HepG2 (cell line): Measurements from ENCODE around the gene SLC2A4. TPM values are rescaled to one million over a fixed set of nuclear protein-coding genes. Genes with fewer than 3 reads are reported as not detected.

Source experiments
- ESRRA ChIP-seq: sonication (generic); formaldehyde crosslinking; IDR thresholded peaks from 2 replicates; pipeline ENCODE4 v1.5.1; 2020; ENCODE audit warnings: mild to moderate bottlenecking, low read depth, missing genetic modification reagents
- HES4 ChIP-seq: sonication (generic); formaldehyde crosslinking; IDR thresholded peaks from 2 replicates; pipeline ENCODE4 v1.9.0; 2021; ENCODE audit warnings: mild to moderate bottlenecking, missing genetic modification reagents, borderline replicate concordance
- HIC2 ChIP-seq: sonication (generic); formaldehyde crosslinking; IDR thresholded peaks from 2 replicates; pipeline ENCODE4 v1.9.0; 2022; ENCODE audit warnings: low read depth, missing genetic modification reagents
- NR2F1 ChIP-seq, 2 experiments: fragments of 450-650 bp in 1 of 2; formaldehyde crosslinking in 1 of 2; IDR thresholded peaks; 2 replicates each; pipeline versions ENCODE4 v1.5.0 to v1.6.1; 2016 to 2020; ENCODE audit warnings: mild to moderate bottlenecking in 1 of 2, missing compliant biosample characterization in 1 of 2, missing genetic modification reagents in 1 of 2, moderate library complexity in 1 of 2
- PLRG1 ChIP-seq: fragments of 450-650 bp; conservative IDR thresholded peaks from 2 replicates; pipeline ENCODE4 v1.6.1; 2016
- PPARG ChIP-seq: conservative IDR thresholded peaks from 2 replicates; pipeline ENCODE4 v1.6.1; 2016; ENCODE audit warnings: missing biosample characterization, missing genetic modification reagents
- RCOR2 ChIP-seq: IDR thresholded peaks from 2 replicates; pipeline ENCODE4 v1.6.1; 2016; ENCODE audit warnings: missing biosample characterization, missing genetic modification reagents
- SKI ChIP-seq: fragments of 450-650 bp; IDR thresholded peaks from one replicate; pipeline ENCODE4 v1.6.1; 2018; ENCODE audit warnings: mild to moderate bottlenecking; ENCODE audit not compliant: partially characterized antibody
- SPEN ChIP-seq: sonication (generic); formaldehyde crosslinking; IDR thresholded peaks from 2 replicates; pipeline ENCODE4 v1.5.1; 2020; ENCODE audit warnings: low read depth, mild to moderate bottlenecking, missing genetic modification reagents
- SRY ChIP-seq: sonication (generic); formaldehyde crosslinking; IDR thresholded peaks from 2 replicates; pipeline ENCODE4 v1.8.0; 2022; ENCODE audit warnings: mild to moderate bottlenecking, missing genetic modification reagents
- ZFP1 ChIP-seq: IDR thresholded peaks from 2 replicates; pipeline ENCODE4 v1.6.1; 2016
- ZHX1 ChIP-seq: sonication (generic); formaldehyde crosslinking; IDR thresholded peaks from 2 replicates; pipeline ENCODE4 v1.8.1; 2022; ENCODE audit warnings: low read depth, mild to moderate bottlenecking, missing genetic modification reagents
- ZNF256 ChIP-seq: sonication (generic); formaldehyde crosslinking; conservative IDR thresholded peaks from 2 replicates; pipeline ENCODE4 v1.4.0; 2020; ENCODE audit warnings: missing genetic modification reagents
- ZNF296 ChIP-seq: sonication (generic); formaldehyde crosslinking; conservative IDR thresholded peaks from 2 replicates; pipeline ENCODE4 v1.5.0; 2020; ENCODE audit warnings: mild to moderate bottlenecking, missing genetic modification reagents
- ZNF446 ChIP-seq: sonication (generic); formaldehyde crosslinking; IDR thresholded peaks from 2 replicates; pipeline ENCODE4 v1.5.0; 2020; ENCODE audit warnings: mild to moderate bottlenecking, missing genetic modification reagents
- ZNF672 ChIP-seq: sonication (generic); formaldehyde crosslinking; IDR thresholded peaks from 2 replicates; pipeline ENCODE4 v1.8.1; 2022; ENCODE audit warnings: missing genetic modification reagents
- ZNF691 ChIP-seq: sonication (generic); formaldehyde crosslinking; IDR thresholded peaks from 2 replicates; pipeline ENCODE4 v1.4.0; 2020; ENCODE audit warnings: missing genetic modification reagents, low read depth, mild to moderate bottlenecking, borderline replicate concordance
- ZNF703 ChIP-seq: sonication (generic); formaldehyde crosslinking; IDR thresholded peaks from 2 replicates; pipeline ENCODE4 v1.5.1; 2020; ENCODE audit warnings: missing genetic modification reagents, mild to moderate bottlenecking, moderate library complexity, borderline replicate concordance
- ZNF740 ChIP-seq: sonication (generic); formaldehyde crosslinking; IDR thresholded peaks from 2 replicates; pipeline ENCODE4 v1.4.0; 2020; ENCODE audit warnings: missing genetic modification reagents
- ZSCAN5A ChIP-seq: sonication (generic); formaldehyde crosslinking; IDR thresholded peaks from 2 replicates; pipeline ENCODE4 v1.8.0; 2022; ENCODE audit warnings: mild to moderate bottlenecking, missing genetic modification reagents, borderline replicate concordance
- polyA plus RNA-seq, 8 experiments: library from polyadenylated mRNA; depleted of rRNA in 3 of 8; stranded (reverse) in 7 of 8; unstranded in 1 of 8; fragments of >200 nt; fragmentation: Illumina TruSeq in 4 of 8; extraction: Trizol in 4 of 8; gene quantifications; 2 replicates each; pipeline versions ENCODE4 v1.2.1 to v1.2.3, GENCODE V29; 2011 to 2016; ENCODE audit warnings: low read depth in 4 of 8, missing spikeins in 1 of 8, mixed read lengths in 1 of 8; ENCODE audit not compliant: insufficient read depth in 1 of 8
- total RNA-seq, 5 experiments: library from RNA; depleted of rRNA; stranded (reverse); fragments of >200 nt; fragmentation: Illumina TruSeq; extraction: Trizol; gene quantifications; 2 replicates each; pipeline ENCODE4 v1.2.3, GENCODE V29; 2016; ENCODE audit warnings: low read depth in 1 of 5

The SLC2A4 gene
- total and polyA plus RNA-seq, 2 of the 13 experiments (the other 11 are each of a cell fraction or from before 2014, with no cell fraction given): 4.9 to 5.8 TPM

DNA sequence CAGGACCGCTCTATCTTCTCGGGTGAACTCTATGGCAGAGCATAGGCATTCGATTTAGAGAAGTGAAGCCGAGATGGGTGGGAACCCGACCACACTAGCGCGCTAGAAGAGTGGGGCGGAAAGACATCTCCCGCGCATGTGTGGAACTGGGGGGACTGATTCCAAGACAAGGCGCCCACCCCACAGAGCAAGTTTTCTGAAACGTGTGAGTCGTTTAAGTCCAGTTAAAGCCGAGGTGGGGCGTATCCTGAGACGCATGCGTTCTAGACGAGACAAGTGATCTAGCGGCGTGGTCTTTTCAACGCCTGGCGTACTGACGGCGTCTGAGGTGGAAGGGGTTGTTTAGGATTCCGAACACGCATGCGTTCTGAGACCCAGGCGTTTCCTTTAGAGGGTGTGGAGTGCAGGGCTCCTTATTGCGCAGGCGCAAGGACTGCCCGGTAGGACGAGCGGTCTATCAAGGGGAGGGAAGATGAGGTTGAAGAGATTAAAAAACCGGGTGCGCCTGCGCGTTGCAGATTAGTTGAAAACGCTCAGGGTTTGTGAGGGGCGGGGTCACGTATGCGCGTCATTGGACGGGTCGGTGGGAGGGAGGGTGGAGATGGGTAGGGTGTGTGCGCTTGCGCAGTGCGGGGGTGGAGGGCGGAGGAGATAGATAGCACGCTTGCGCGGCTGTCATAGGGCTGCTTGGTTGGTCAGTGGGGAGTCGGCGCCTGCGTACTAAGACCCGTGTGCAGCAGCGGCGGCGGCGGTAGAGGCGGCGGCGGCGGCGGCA is 25.6 kb downstream of the SLC2A4 start, which contains the start of gene EIF5A (continued):
- TF ChIP-seq ZSCAN5A (CRISPR knock-in tag): no peak
- 0 out of 2 replicates have a peak, but pooled peaks have one; percentile 58 for TF ChIP-seq ESRRA
- TF ChIP-seq SPEN (CRISPR knock-in tag): peak; percentile 40; the same call in 1 of the 2 replicates
- no peak for TF ChIP-seq ZFP1 (CRISPR knock-in tag)
- no peak for TF ChIP-seq ZNF691 (CRISPR knock-in tag)
- TF ChIP-seq PLRG1: no peak
- TF ChIP-seq HIC2 (CRISPR knock-in tag): no peak
- TF ChIP-seq PPARG (CRISPR knock-in tag): no peak; the same call in 1 of the 2 replicates
- no peak for TF ChIP-seq ZNF296
- TF ChIP-seq ZNF703: no peak
- no peak for TF ChIP-seq ZNF672 (CRISPR knock-in tag)
- TF ChIP-seq ZNF740 (CRISPR knock-in tag): no peak
- no peak for TF ChIP-seq SKI
- peak; percentile 53; the same call in 1 of the 2 replicates for TF ChIP-seq ZHX1 (CRISPR knock-in tag)
- no peak for TF ChIP-seq NR2F1 (CRISPR knock-in tag; IDR thresholded peaks at IDR 0.05)
- TF ChIP-seq HES4 (CRISPR knock-in tag): no peak
- TF ChIP-seq SRY (CRISPR knock-in tag): no peak
- TF ChIP-seq RCOR2: no peak
- TF ChIP-seq ZNF446 (CRISPR knock-in tag): no peak
- no peak for TF ChIP-seq ZNF256 (CRISPR knock-in tag)
